IMR-90 (cell line): ENCODE measurements around the gene PLA2G4B. TPM values are rescaled to one million over a fixed set of nuclear protein-coding genes. Genes with fewer than 3 reads are reported as not detected.

Experiments used
- ATAC-seq: fragments of 200-7000 bp; cut with Tn5 transposase; 2 replicates; pipeline ENCODE4 v1.9.1; 2020; ENCODE audit warnings: low read depth, mild to moderate bottlenecking, moderate library complexity
- BruUV-seq: library from RNA; stranded (reverse); fragments of 400-500 nt; replicated peaks from 2 replicates; lab custom pipeline; 2021; lab: Mats Ljungman, UMichigan
- CTCF ChIA-PET: fragments of 300-600 bp; formaldehyde crosslinking; extraction: SDS; loops from one replicate; lab custom pipeline; 2021; ENCODE audit warnings: antibody characterized with exemption; lab: Yijun Ruan, JAX
- POLR2A ChIA-PET: fragments of 300-600 bp; sonication (Branson Sonifier 250); formaldehyde crosslinking; loops from one replicate; lab custom pipeline; 2022; ENCODE audit warnings: antibody characterized with exemption; ENCODE audit not compliant: unreplicated experiment; lab: Charles Lee
- DNase-seq: peaks from one replicate; pipeline ENCODE4 v3.0.0; 2013
- H2AFZ ChIP-seq: replicated peaks from 2 replicates; pipeline ENCODE3; 2013; ENCODE audit warnings: low read length, mild to moderate bottlenecking; ENCODE audit not compliant: poor library complexity
- H2AK5ac ChIP-seq: 2 replicates; pipeline ENCODE4 v1.6.1; 2013; ENCODE audit warnings: low read depth, low read length, inconsistent platforms
- H2AK9ac ChIP-seq: replicated peaks from 2 replicates; pipeline ENCODE3; 2013; ENCODE audit warnings: mild to moderate bottlenecking, low read depth, low read length, moderate library complexity; ENCODE audit not compliant: poor library complexity
- H2BK120ac ChIP-seq: 2 replicates; pipeline ENCODE4 v1.6.1; 2013; ENCODE audit warnings: low read depth, low read length, inconsistent platforms
- H2BK15ac ChIP-seq: 3 replicates; pipeline ENCODE4 v1.6.1; 2013; ENCODE audit warnings: low read depth, low read length, inconsistent platforms
- H2BK20ac ChIP-seq: 2 replicates; pipeline ENCODE4 v1.6.1; 2013; ENCODE audit warnings: low read depth, mild to moderate bottlenecking, inconsistent platforms, low read length, moderate library complexity
- H2BK5ac ChIP-seq: 2 replicates; pipeline ENCODE4 v1.6.1; 2013; ENCODE audit warnings: mild to moderate bottlenecking, low read depth, low read length, inconsistent platforms; ENCODE audit not compliant: poor library complexity, severe bottlenecking
- H3K14ac ChIP-seq: replicated peaks from 2 replicates; pipeline ENCODE4 v1.6.1; 2013; ENCODE audit warnings: low read depth, low read length, inconsistent platforms
- H3K18ac ChIP-seq: 2 replicates; pipeline ENCODE4 v1.6.1; 2013; ENCODE audit warnings: low read depth, low read length, control low read depth
- H3K23ac ChIP-seq: 2 replicates; pipeline ENCODE4 v1.6.1; 2013; ENCODE audit warnings: low read depth, low read length, inconsistent platforms
- H3K27ac ChIP-seq: 2 replicates; pipeline ENCODE4 v1.5.1; 2013; ENCODE audit warnings: mild to moderate bottlenecking, control low read depth, low read length; ENCODE audit not compliant: insufficient read depth
- H3K27me3 ChIP-seq: 2 replicates; pipeline ENCODE4 v1.6.1; 2013; ENCODE audit warnings: low read length; ENCODE audit not compliant: control insufficient read depth, insufficient read depth
- H3K36me3 ChIP-seq: 2 replicates; pipeline ENCODE4 v1.6.1; 2013; ENCODE audit warnings: low read length, mixed read lengths; ENCODE audit not compliant: control insufficient read depth, insufficient read depth
- H3K4ac ChIP-seq: 2 replicates; pipeline ENCODE4 v1.6.1; 2013; ENCODE audit warnings: low read depth, low read length, inconsistent platforms
- H3K4me1 ChIP-seq: 2 replicates; pipeline ENCODE4 v1.6.1; 2013; ENCODE audit warnings: low read length, mixed read lengths; ENCODE audit not compliant: control insufficient read depth, insufficient read depth
- H3K4me2 ChIP-seq: 2 replicates; pipeline ENCODE4 v1.6.1; 2013; ENCODE audit warnings: low read depth, mild to moderate bottlenecking, control low read depth, low read length, moderate library complexity
- H3K4me3 ChIP-seq: 2 replicates; pipeline ENCODE4 v1.5.1; 2013; ENCODE audit warnings: low read depth, mild to moderate bottlenecking, control low read depth, low read length, moderate library complexity; ENCODE audit not compliant: insufficient read depth
- H3K56ac ChIP-seq: 2 replicates; pipeline ENCODE4 v1.6.1; 2013; ENCODE audit warnings: low read length, inconsistent platforms; ENCODE audit not compliant: insufficient read depth; ENCODE audit errors: extremely low read depth
- H3K79me1 ChIP-seq, 2 experiments: 2 replicates each; pipeline ENCODE4 v1.6.1; 2013; ENCODE audit warnings: low read length in 2 of 2, inconsistent platforms in 1 of 2, low read depth in 1 of 2
- H3K9ac ChIP-seq: 2 replicates; pipeline ENCODE4 v1.6.1; 2013; ENCODE audit warnings: low read depth, low read length, control low read depth
- H3K9me1 ChIP-seq: 2 replicates; pipeline ENCODE4 v1.6.1; 2013; ENCODE audit warnings: low read length, inconsistent platforms; ENCODE audit not compliant: insufficient read depth
- H3K9me3 ChIP-seq: 2 replicates; pipeline ENCODE4 v1.6.1; 2013; ENCODE audit warnings: low read length; ENCODE audit not compliant: control insufficient read depth, insufficient read depth
- H4K20me1 ChIP-seq: 2 replicates; pipeline ENCODE4 v1.6.1; 2013; ENCODE audit warnings: low read length, inconsistent platforms; ENCODE audit not compliant: insufficient read depth
- H4K5ac ChIP-seq: 2 replicates; pipeline ENCODE4 v1.6.1; 2013; ENCODE audit warnings: mild to moderate bottlenecking, low read depth, low read length, control low read depth
- H4K8ac ChIP-seq, 2 experiments: 2 replicates each; pipeline ENCODE4 v1.6.1; 2013; ENCODE audit warnings: low read depth in 2 of 2, low read length in 2 of 2, control low read depth in 1 of 2, inconsistent platforms in 1 of 2
- H4K91ac ChIP-seq: 2 replicates; pipeline ENCODE4 v1.6.1; 2013; ENCODE audit warnings: low read depth, low read length, inconsistent platforms; ENCODE audit not compliant: insufficient read depth
- BHLHE40 ChIP-seq: fragments of 150-350 bp; IDR thresholded peaks from 2 replicates; pipeline ENCODE4 v1.6.1; 2016; ENCODE audit warnings: mild to moderate bottlenecking, low read depth, low read length
- CEBPB ChIP-seq: IDR thresholded peaks from 2 replicates; pipeline ENCODE4 v1.6.1; 2012; ENCODE audit warnings: low read depth, low read length, improper control_type of control experiment
- CHD1 ChIP-seq: IDR thresholded peaks from 2 replicates; pipeline ENCODE4 v1.6.1; 2012; ENCODE audit warnings: low read depth, low read length, improper control_type of control experiment
- FOS ChIP-seq: fragments of 150-350 bp; IDR thresholded peaks from 2 replicates; pipeline ENCODE4 v1.6.1; 2016; ENCODE audit warnings: low read depth, low read length
- MAFK ChIP-seq: IDR thresholded peaks from 2 replicates; pipeline ENCODE4 v1.6.1; 2012; ENCODE audit warnings: low read depth, low read length, improper control_type of control experiment
- POLR2A ChIP-seq: IDR thresholded peaks from 2 replicates; pipeline ENCODE4 v1.6.1; 2012; ENCODE audit warnings: mild to moderate bottlenecking, low read depth, low read length
- RAD21 ChIP-seq: IDR thresholded peaks from 2 replicates; pipeline ENCODE4 v1.6.1; 2012; ENCODE audit warnings: low read length, improper control_type of control experiment
- RCOR1 ChIP-seq: IDR thresholded peaks from 2 replicates; pipeline ENCODE4 v1.6.1; 2012; ENCODE audit warnings: mild to moderate bottlenecking, low read length, improper control_type of control experiment; ENCODE audit not compliant: insufficient replicate concordance
- RFX5 ChIP-seq: IDR thresholded peaks from 2 replicates; pipeline ENCODE4 v1.8.0; 2012; ENCODE audit warnings: low read depth, mild to moderate bottlenecking, low read length, moderate library complexity
- SMC3 ChIP-seq: fragments of 150-350 bp; IDR thresholded peaks from 2 replicates; pipeline ENCODE4 v1.6.1; 2016; ENCODE audit warnings: low read depth, mild to moderate bottlenecking, antibody characterized with exemption, low read length, moderate library complexity
- WGBS, 2 experiments: methylation state at CpG; one replicate each; pipeline versions ENCODE4 v1.1.5 to v1.1.7; 2013; ENCODE audit warnings: missing lambda C conversion rate in 2 of 2; ENCODE audit not compliant: insufficient read length in 1 of 2; ENCODE audit errors: extremely low coverage in 2 of 2; 5-methylcytosine and 5-hydroxymethylcytosine counted together
- dilution Hi-C: fragments of 300-500 bp; cut with HindIII; formaldehyde crosslinking; loops from one replicate; pipeline ENCODE4 v1.14.3; 2018; ENCODE audit warnings: low sequenced_read_pairs; ENCODE audit not compliant: unreplicated experiment
- in situ Hi-C: fragments of 300-500 bp; cut with MboI; formaldehyde crosslinking; loops from 3 replicates; pipeline ENCODE4 v1.14.3; 2019; ENCODE audit warnings: low sequenced_read_pairs, inconsistent platforms, mixed read lengths
- intact Hi-C: fragments of 100-400 bp; cut with micrococcal nuclease; formaldehyde crosslinking; loops from 2 replicates; pipeline ENCODE4 v1.10.0; 2022
- polyA plus RNA-seq, 3 experiments: library from polyadenylated mRNA; depleted of rRNA; stranded (reverse); fragments of >200 nt; gene quantifications; 2 replicates each; pipeline ENCODE4 v1.2.3, GENCODE V29; 2012; ENCODE audit warnings: low replicate concordance in 1 of 3
- total RNA-seq: library from RNA; depleted of rRNA; stranded (reverse); fragments of >200 nt; gene quantifications from 2 replicates; pipeline ENCODE4 v1.2.3, GENCODE V29; 2012
- TF ChIP-seq, protein P1 (sequence below): fragments of 150-350 bp; IDR thresholded peaks from 2 replicates; pipeline ENCODE4 v1.6.1; 2017; ENCODE audit warnings: mild to moderate bottlenecking, antibody characterized with exemption, low read length, low read depth
- TF ChIP-seq, protein P2 (sequence below): fragments of 150-350 bp; IDR thresholded peaks from 2 replicates; pipeline ENCODE4 v1.6.1; 2016; ENCODE audit warnings: low read depth, mild to moderate bottlenecking, low read length, moderate library complexity, borderline replicate concordance

PLA2G4B gene
- total and polyA plus RNA-seq, 2 of the 4 experiments (the other 2 are of a cell fraction) = 0.18 to 3.1 TPM

DNA sequence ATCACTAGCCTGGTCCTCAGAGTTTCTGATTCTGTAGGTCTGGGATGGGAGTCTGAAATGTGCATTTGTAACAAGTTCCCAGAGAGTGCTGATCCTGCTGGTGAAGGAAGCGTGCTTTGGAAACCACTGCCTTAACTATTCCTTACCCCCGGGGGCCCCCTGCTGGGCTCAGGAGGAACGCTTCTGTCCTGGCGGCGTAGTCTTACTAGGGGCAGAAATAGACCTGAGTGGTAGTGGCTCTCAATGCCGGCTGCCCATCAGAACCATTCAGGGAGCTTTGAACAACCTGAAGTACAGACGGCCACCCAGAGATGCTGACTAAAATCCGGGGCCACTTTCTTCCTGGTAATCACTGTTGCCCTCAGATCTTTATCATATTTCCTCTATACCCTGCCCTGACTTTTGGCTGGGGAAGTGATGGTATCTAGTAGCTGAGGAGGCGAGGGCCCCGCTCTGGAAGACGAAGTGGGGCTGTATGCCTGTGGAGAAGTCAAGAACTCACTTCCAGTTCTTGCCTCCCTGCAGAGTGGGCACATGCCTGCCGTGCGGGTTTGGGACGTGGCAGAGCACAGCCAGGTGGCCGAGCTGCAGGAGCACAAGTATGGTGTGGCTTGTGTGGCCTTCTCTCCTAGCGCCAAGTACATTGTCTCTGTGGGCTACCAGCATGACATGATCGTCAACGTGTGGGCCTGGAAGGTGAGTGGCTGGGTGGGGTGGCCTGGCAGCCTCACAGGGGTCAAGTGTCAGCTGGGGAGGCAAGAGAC, 27.0 kb upstream of the PLA2G4B start (continued):
- TF ChIP-seq FOS = no peak
- TF ChIP-seq MAFK = peak; percentile 14; the same call in 1 of the 2 replicates
- no peak for TF ChIP-seq BHLHE40

DNA sequence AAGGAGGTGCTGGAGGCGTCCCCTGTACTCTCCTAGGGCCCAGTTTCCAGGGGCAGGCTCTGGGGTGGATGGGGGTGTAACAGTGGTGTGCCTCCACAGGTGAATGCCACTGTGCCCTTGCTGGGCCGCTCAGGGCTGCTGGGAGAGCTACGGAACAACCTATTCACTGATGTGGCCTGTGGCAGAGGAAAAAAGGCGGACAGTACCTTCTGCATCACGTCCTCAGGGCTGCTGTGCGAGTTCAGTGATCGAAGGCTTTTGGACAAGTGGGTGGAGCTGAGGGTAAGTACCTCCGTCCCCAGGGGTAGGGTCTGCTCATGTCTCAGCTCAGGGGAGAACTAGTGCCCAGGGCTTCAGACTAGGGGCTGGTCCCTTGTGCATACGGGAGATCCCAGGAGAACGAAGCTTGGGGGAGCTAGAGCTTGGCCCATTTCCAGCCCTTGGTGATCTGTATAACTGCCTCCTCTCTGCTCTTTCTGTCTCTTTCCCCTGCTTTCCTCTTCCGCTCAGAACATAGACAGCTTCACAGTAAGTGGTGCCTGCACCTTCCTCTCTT, 25.7 kb upstream of the PLA2G4B start:
- peaks cover 30% of the 10 kb centered on the region for H3K36me3 ChIP-seq
- WGBS, 2 experiments = 83% methylated on average over 7 of the region's 11 CpGs; no CpG with 5 or more reads in 1 of the 2 experiments
- POLR2A ChIA-PET = no interaction called here
- no peak for TF ChIP-seq RFX5
- TF ChIP-seq, protein P1, sequence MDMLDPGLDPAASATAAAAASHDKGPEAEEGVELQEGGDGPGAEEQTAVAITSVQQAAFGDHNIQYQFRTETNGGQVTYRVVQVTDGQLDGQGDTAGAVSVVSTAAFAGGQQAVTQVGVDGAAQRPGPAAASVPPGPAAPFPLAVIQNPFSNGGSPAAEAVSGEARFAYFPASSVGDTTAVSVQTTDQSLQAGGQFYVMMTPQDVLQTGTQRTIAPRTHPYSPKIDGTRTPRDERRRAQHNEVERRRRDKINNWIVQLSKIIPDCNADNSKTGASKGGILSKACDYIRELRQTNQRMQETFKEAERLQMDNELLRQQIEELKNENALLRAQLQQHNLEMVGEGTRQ = no peak
- TF ChIP-seq, protein P2, sequence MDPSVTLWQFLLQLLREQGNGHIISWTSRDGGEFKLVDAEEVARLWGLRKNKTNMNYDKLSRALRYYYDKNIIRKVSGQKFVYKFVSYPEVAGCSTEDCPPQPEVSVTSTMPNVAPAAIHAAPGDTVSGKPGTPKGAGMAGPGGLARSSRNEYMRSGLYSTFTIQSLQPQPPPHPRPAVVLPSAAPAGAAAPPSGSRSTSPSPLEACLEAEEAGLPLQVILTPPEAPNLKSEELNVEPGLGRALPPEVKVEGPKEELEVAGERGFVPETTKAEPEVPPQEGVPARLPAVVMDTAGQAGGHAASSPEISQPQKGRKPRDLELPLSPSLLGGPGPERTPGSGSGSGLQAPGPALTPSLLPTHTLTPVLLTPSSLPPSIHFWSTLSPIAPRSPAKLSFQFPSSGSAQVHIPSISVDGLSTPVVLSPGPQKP = no peak
- no peak for TF ChIP-seq RAD21
- TF ChIP-seq MAFK = no peak
- TF ChIP-seq POLR2A = no peak
- TF ChIP-seq CEBPB = no peak
- TF ChIP-seq RCOR1 = no peak
- TF ChIP-seq SMC3 = no peak
- TF ChIP-seq BHLHE40 = no peak
- TF ChIP-seq CHD1 = no peak
- no peak for TF ChIP-seq FOS

More for the DNA sequence above, 25.7 kb upstream of the PLA2G4B start:
- ATAC-seq (no peak), DNase-seq (no peak)
- Histone ChIP-seq H2AK9ac (no peak overlapping the region), H3K4me1 (peaks cover 3% of the 10 kb centered on the region), H4K8ac (no peak overlapping the region), H3K27me3 (no peaks in the 10 kb centered on the region), H3K14ac (no peak overlapping the region), H4K91ac (no peak overlapping the region), H2BK120ac (no peak overlapping the region), H3K4me2 (no peak overlapping the region), H3K4ac (no peak overlapping the region), H3K27ac (no peak overlapping the region), H3K9me1 (no peaks in the 10 kb centered on the region), H2AFZ (no peak overlapping the region), H2AK5ac (no peak overlapping the region), H2BK20ac (no peak overlapping the region), H4K20me1 (peaks cover 10% of the 10 kb centered on the region; the same call in 1 of the 2 replicates), H3K18ac (no peak overlapping the region), H2BK5ac (no peak overlapping the region), H3K9me3 (no peaks in the 10 kb centered on the region), H3K4me3 (no peak overlapping the region), H2BK15ac (no peak overlapping the region), H3K9ac (no peak overlapping the region), H3K56ac (no peak overlapping the region), H4K5ac (no peak overlapping the region), H3K23ac (no peak overlapping the region), H3K79me1 (peaks cover 0 to 35% of the 10 kb centered on the region in 2 experiments; a peak in 2 of 4 replicates)
- intact Hi-C loops (loop anchor here (5.0 to 10.0 kb wide), 2 partner anchors 116 to 348 kb away; no protein-coding TSS in a partner anchor), dilution Hi-C loops (no loop called here), in situ Hi-C loops (loop anchor here (5.0 kb wide), 1 partner anchor 41 kb away; the partner anchor contains the start of gene MAPKBP1)
- no TSS peak for BruUV-seq
- CTCF ChIA-PET = interaction anchor here (4.5 kb wide), 1 partner anchor 40 kb away, joined by 54 read pairs; the partner anchor contains the start of gene MAPKBP1
